HL-60 (cell line): ENCODE data around the gene BMP2K.

Source experiments
- DNase-seq, 2 experiments: peaks; one replicate each; pipeline ENCODE4 v3.0.0-alpha.2; 2010 to 2020; ENCODE audit warnings: low read depth in 1 of 2, low spot score in 1 of 2
- H3K27ac ChIP-seq: fragments of 250-450 bp; sonication (Bioruptor Pico); replicated peaks from 2 replicates; pipeline ENCODE4 v1.5.1; 2020; ENCODE audit warnings: mild to moderate bottlenecking, moderate library complexity
- H3K27me3 ChIP-seq: fragments of 250-450 bp; sonication (Bioruptor Pico); 2 replicates; pipeline ENCODE4 v1.5.1; 2021; ENCODE audit warnings: mild to moderate bottlenecking, moderate library complexity; ENCODE audit not compliant: insufficient read depth, poor library complexity, severe bottlenecking
- H3K4me3 ChIP-seq: replicated peaks from 2 replicates; pipeline ENCODE4 v1.5.1; 2011; ENCODE audit warnings: mild to moderate bottlenecking, control low read depth, low read length; ENCODE audit not compliant: insufficient read depth
- CTCF ChIP-seq: IDR thresholded peaks from one replicate; pipeline ENCODE4 v1.5.1; 2011; ENCODE audit warnings: low read length, control low read depth, inconsistent platforms; ENCODE audit not compliant: insufficient read depth
- GABPA ChIP-seq: IDR thresholded peaks from 2 replicates; pipeline ENCODE4 v1.6.1; 2012; ENCODE audit warnings: low read depth
- POLR2AphosphoS5 ChIP-seq: IDR thresholded peaks from 2 replicates; pipeline ENCODE4 v1.6.1; 2012; ENCODE audit warnings: low read depth
- REST ChIP-seq: IDR thresholded peaks from 2 replicates; pipeline ENCODE4 v1.6.1; 2012; ENCODE audit warnings: low read depth; ENCODE audit not compliant: insufficient replicate concordance
- SPI1 ChIP-seq: IDR thresholded peaks from 2 replicates; pipeline ENCODE4 v1.6.1; 2012; ENCODE audit warnings: low read depth, mild to moderate bottlenecking, borderline replicate concordance

BMP2K gene

GRCh38 chr4:78953231-78953630, 177.1 kb downstream of the BMP2K start:
- Histone ChIP-seq H3K27ac (no peak overlapping the region), H3K27me3 (no peaks in the 10 kb centered on the region), H3K4me3 (no peak overlapping the region)
- TF ChIP-seq GABPA (no peak), SPI1 (no peak), POLR2AphosphoS5 (no peak), CTCF (no peak), REST (no peak)
- DNase-seq = no peak

GRCh38 chr4:78953769-78954666, 177.9 kb downstream of the BMP2K start:
- Histone ChIP-seq H3K27me3 (no peaks in the 10 kb centered on the region), H3K27ac (no peak overlapping the region), H3K4me3 (no peak overlapping the region)
- DNase-seq = peak in 1 of 2 experiments; percentile 43
- TF ChIP-seq CTCF (peak; percentile 8), GABPA (no peak)

- no peak overlapping the region for H3K4me3 ChIP-seq
- TF ChIP-seq CTCF (no peak), POLR2AphosphoS5 (no peak), GABPA (no peak), REST (no peak), SPI1 (no peak)
- no peak for DNase-seq
- H3K27me3 ChIP-seq = no peaks in the 10 kb centered on the region
- H3K27ac ChIP-seq = no peak overlapping the region
Measured at GRCh38 chr4:78956975-78957374, 180.8 kb downstream of the BMP2K start.
